ENCODE measurements around the gene ABTB1.

- no peak for TF ChIP-seq MAX (IDR thresholded peaks at IDR 0.05)
- TF ChIP-seq TAF1 (IDR thresholded peaks at IDR 0.05; ENCODE audit: low read depth): no peak
- TF ChIP-seq YY1 (IDR thresholded peaks at IDR 0.05; ENCODE audit: low read depth): no peak
- no peak for TF ChIP-seq EP300 (IDR thresholded peaks at IDR 0.05; ENCODE audit: borderline replicate concordance)
- no peak for TF ChIP-seq FOXM1 (IDR thresholded peaks at IDR 0.05; ENCODE audit: borderline replicate concordance, low read depth)
- TF ChIP-seq USF1 (IDR thresholded peaks at IDR 0.05): no peak
- TF ChIP-seq RAD21 (IDR thresholded peaks at IDR 0.05; ENCODE audit: low read depth): no peak
- no peak for TF ChIP-seq NFIC (IDR thresholded peaks at IDR 0.05)
- no peak for TF ChIP-seq TCF12 (IDR thresholded peaks at IDR 0.05; ENCODE audit: low read depth)
- no peak for TF ChIP-seq CEBPB (IDR thresholded peaks at IDR 0.05)
- no peak for TF ChIP-seq TEAD4 (IDR thresholded peaks at IDR 0.05)
- no peak for TF ChIP-seq REST (IDR thresholded peaks at IDR 0.05; ENCODE audit: low read depth)
- TF ChIP-seq ZBTB7A (IDR thresholded peaks at IDR 0.05; ENCODE audit: low read depth): no peak
Observed at GRCh38 chr3:127668906-127669305, 3.8 kb upstream of the ABTB1 start.
